A673 (cell line): Measurements from ENCODE around the gene RCBTB1.

Experiments
- CTCF ChIP-seq: fragments of 300-800, 200-600 bp; sonication (generic); conservative IDR thresholded peaks from 2 replicates; pipeline ENCODE4 v1.5.1; 2017; ENCODE audit warnings: low read depth, mild to moderate bottlenecking, antibody characterized with exemption, low read length, moderate library complexity, mixed read lengths
- EZH2 ChIP-seq: fragments of 200-600 bp; sonication (generic); IDR thresholded peaks from 2 replicates; pipeline ENCODE4 v1.6.1; 2017; ENCODE audit warnings: borderline replicate concordance, low read depth, mild to moderate bottlenecking, mixed read lengths, antibody characterized with exemption, low read length; ENCODE audit not compliant: poor library complexity, severe bottlenecking

GRCh38 chr13:49604570-49604969, 19.2 kb upstream of the RCBTB1 start:
- TF ChIP-seq CTCF = no peak
- no peak for TF ChIP-seq EZH2
